ENCODE data around the gene MADCAM1.
"Not testable (repeated sequence)": the region's sequence is repeated elsewhere in the genome, so short reads cannot be mapped to it uniquely, and the experiment has no call there.

Gene MADCAM1

DNA sequence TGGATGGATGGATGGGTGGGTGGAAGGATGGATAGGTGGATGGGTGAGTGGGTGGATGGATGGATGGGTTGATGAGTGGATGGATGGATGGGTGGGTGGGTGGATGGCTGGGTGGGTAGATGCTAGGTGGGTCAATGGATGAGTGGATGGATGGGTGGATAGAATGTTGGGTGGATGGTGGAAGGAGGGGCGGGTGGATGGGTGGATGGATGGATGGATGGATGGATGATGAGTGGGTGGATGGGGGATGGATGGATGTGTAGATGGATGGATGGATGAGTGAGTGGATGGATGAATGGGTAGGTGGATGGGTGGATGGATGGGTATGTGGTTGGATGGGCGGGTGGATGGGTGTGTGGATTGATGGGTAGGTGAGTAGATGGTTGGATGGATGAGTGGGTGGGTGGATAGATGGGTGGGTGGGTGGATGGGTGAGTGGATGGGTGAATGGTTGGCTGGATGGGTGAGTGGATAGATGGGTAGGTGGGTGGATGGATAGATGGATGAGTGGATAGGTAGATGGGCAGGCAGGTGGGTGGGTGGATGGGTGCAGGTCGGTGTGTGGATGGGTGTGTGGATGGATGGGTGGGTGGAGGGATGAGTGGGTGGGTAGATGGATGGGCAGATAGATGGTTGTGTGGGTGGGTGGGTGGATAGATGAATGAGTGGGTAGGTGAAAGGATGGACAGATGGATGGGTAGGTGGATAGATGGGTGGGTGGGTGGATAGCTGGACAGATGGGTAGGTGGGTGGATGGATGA lies 31.1 kb upstream of the MADCAM1 start:
- no peak for DNase-seq (ENCODE audit: low read depth, low spot score)

GRCh38 chr19:467554-467953 lies 28.7 kb upstream of the MADCAM1 start:
- DNase-seq (ENCODE audit: low read depth, low spot score) = no peak

GRCh38 chr19:468587-469256 lies 27.6 kb upstream of the MADCAM1 start:
- no peak for DNase-seq (ENCODE audit: low read depth, low spot score)

GRCh38 chr19:469833-470232 lies 26.5 kb upstream of the MADCAM1 start:
- no peak for DNase-seq (ENCODE audit: low read depth, low spot score)

DNA sequence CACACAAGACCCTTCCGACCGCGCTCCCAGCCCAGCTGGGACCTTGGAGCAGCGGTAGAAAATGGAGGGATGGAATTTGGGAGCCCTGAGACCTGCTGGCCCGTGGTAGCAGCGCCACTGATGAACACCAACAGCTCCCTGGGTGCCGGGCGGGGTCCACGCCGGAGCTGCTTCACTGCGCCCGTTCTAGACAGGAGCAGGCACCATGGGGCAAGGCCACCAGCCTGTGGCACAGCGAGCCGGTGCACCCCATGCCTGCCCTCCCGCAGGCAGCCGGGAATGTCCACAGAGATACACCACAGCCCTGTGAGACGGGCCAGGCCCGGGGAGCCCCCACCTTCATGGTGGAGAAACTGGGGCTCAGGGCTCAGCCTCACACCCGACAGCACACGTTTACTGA lies 25.6 kb upstream of the MADCAM1 start:
- no peak for DNase-seq (ENCODE audit: low read depth, low spot score)

- no peak for DNase-seq (ENCODE audit: low read depth, low spot score)
These were observed 24.1 kb upstream of the MADCAM1 start for GRCh38 chr19:472005-472858.

- no peak for DNase-seq (ENCODE audit: low read depth, low spot score)
These were observed 21.9 kb upstream of the MADCAM1 start for GRCh38 chr19:474126-475078.

GRCh38 chr19:475360-475759 lies 20.9 kb upstream of the MADCAM1 start:
- DNase-seq (ENCODE audit: low read depth, low spot score) = no peak

- no peak for DNase-seq (ENCODE audit: low read depth, low spot score)
These were observed 17.9 kb upstream of the MADCAM1 start for GRCh38 chr19:478236-478903.

GRCh38 chr19:478976-479375 lies 17.3 kb upstream of the MADCAM1 start:
- no peak for DNase-seq (ENCODE audit: low read depth, low spot score)

DNA sequence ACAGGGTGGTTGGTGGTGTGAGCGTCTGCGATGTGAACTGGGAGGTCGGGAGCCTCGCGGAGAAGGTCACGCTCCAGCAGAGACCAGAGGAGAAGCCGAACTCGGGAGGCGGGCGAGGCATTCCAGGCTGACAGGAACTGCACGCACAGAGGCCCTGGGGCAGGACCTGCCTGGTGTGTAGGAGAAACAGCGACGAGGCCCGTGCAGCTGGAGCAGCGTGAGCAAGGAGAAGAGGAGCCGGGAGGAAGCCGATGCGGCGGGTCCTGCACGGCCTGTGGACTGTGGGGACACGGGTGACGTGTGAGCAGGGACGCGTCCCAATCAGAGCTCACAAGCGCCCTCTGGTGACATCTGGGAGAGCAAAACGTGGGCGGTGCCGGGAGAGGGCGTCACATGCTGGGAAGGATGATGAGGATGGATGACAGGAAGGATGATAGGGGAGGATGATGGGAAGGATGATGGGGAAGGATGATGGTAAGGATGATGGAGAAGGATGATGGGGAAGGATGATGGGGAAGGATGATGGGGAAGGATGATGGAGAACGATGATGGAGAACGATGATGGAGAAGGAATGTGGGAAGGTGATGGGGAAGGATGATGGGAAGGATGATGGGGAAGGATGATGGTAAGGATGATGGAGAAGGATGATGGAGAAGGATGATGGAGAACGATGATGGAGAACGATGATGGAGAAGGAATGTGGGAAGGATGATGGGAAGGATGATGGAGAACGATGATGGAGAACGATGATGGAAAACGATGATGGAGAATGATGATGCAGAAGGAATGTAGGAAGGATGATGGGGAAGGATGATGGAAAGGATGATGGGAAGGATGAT lies 16.1 kb upstream of the MADCAM1 start:
- no peak for DNase-seq (ENCODE audit: low read depth, low spot score)

DNA sequence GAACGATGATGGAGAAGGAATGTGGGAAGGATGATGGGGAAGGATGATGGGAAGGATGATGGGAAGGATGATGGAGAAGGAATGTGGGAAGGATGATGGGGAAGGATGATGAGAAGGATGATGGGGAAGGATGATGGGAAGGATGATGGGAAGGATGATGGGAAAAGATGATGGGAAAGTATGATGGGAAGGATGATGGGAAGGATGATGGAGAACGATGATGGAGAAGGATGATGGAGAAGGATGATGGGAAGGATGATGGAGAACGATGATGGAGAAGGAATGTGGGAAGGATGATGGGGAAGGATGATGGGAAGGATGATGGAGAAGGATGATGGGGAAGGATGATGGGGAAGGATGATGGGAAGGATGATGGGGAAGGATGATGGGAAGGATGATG lies 15.2 kb upstream of the MADCAM1 start:
- not testable (repeated sequence) for DNase-seq (ENCODE audit: low read depth, low spot score)

DNA sequence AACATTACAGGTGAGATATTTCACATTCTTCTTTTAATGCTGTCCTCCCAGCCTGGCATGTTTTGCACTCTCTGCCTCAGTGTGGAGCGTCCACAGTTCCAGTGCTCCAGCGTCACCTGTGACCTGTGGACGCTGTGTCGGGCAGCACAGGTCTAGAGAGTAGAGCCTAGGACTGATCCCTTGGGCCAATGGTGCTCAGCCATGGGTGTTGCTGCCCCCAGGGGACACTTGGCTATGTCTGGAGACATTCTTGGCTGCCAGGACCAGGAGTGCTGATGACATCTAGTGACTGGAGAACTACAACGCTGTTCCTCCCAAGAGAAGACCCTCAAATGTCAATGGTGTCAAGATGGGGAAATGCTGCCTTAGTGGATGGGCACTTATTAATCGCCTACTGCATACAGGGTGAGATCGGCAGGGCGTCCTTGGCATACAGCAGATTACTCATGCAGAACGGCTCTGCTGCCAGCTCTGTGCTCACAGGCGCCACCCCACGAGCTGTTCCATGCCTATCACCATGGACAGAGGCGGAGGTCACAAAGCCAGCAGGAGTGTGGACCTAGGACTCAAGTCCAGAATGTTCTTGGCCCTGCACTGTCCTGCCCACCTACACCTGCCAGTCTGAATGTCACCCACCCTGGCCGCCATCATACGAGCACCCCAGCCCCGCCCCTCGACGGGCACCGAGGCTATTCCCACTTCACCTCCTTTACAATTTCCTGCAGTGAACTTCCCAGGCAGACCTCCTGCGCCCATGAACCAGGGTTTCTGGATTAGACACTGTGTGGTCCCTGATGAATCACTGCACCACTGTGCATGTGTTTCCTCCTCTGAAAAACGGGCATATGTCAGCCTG lies 13.9 kb upstream of the MADCAM1 start:
- DNase-seq (ENCODE audit: low read depth, low spot score) = no peak

DNA sequence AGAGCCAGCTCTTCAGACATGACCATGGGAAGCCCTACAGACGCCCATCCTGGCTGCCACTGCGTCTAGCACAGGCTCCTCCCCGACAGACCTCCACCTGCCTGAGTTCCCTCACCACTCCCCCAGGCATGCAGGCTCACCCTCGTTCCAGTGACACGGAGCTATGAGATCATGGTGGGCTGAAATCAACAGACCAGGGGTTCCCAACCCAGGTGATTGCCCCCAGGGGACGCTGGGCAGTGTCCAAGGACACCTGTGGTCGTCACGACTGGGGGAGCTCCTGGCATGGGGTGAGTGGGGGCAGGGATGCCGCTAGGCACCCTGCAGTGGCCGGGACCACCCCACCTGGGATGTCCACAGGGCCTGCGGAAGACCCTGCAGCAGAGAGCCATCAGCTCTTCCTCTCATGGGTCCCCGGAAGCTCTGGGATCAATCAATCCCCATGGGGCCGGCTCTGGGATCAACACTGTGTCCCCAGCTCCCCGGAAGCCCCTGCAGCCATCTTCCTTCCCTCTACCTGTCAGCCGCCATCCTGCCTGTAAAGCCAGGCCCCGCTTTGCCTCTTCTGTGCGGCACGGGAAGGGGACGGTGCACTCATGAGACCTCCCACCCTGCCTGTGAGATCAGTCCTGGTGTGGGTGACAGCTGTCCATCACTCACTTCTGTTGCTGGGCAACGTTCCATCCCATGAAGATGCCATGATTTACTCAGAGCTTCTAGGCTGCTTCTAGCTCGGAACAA lies 12.8 kb upstream of the MADCAM1 start:
- DNase-seq (ENCODE audit: low read depth, low spot score) = no peak

- DNase-seq (ENCODE audit: low read depth, low spot score) = no peak
These were observed 11.8 kb upstream of the MADCAM1 start for GRCh38 chr19:484494-484893.

DNA sequence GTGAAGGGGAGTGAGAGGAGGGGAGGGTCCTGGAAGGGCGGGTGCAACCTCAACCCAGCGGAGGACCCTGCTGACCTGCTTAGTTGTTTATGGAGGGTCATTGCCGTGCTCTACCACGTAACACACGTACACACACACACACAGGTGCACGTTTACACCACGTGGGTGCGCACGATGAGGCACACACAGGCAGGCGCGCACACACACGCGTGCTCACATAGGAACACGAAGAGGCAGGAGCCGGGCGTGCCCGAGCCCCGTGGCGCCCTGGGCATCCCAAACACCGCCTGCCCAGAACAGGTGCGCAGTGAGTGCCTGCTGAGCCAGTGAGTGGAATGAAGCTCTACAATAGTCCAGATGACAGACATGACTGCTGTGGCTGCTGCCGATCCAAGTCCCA lies 11.2 kb upstream of the MADCAM1 start:
- no peak for DNase-seq (ENCODE audit: low read depth, low spot score)

GRCh38 chr19:485583-486236 lies 10.6 kb upstream of the MADCAM1 start:
- DNase-seq (ENCODE audit: low read depth, low spot score) = no peak
